Fibroblast of lung (primary cell): ENCODE results near the gene UBE4B.

Source experiments
- EZH2 ChIP-seq: IDR thresholded peaks from 2 replicates; pipeline ENCODE4 v1.5.1; 2012; ENCODE audit warnings: low read length, control low read depth, mild to moderate bottlenecking; ENCODE audit errors: missing control alignments
- TF ChIP-seq, protein P1 (sequence below), 2 donors: IDR thresholded peaks in 1 of 2; conservative IDR thresholded peaks in 1 of 2; 1 replicate in 1 of 2; 2 replicates in 1 of 2; pipeline ENCODE4 v1.5.1; 2011 to 2012; ENCODE audit warnings: low read length in 2 of 2, control low read depth in 1 of 2, inconsistent platforms in 1 of 2, low read depth in 1 of 2, mild to moderate bottlenecking in 1 of 2

DNA sequence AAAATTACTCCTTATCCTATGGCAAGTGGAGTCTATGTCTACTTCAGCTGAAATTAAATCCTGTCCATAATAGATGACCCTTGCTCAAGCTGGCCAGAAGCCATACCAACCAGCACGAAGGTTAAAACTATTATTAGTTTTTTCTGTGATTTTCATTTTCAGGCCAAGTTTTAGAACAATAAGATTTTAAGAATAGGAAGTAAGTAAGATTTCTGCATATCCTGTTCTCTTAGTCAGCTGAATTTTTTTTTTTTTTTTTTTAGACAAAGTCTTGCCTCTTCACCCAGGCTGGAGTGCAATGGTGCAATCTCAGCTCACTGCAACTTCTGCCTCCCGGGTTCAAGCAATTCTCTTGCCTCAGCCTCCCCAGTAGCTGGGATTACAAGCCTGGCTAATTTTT is 41.8 kb upstream of the UBE4B start:
- TF ChIP-seq, protein P1, sequence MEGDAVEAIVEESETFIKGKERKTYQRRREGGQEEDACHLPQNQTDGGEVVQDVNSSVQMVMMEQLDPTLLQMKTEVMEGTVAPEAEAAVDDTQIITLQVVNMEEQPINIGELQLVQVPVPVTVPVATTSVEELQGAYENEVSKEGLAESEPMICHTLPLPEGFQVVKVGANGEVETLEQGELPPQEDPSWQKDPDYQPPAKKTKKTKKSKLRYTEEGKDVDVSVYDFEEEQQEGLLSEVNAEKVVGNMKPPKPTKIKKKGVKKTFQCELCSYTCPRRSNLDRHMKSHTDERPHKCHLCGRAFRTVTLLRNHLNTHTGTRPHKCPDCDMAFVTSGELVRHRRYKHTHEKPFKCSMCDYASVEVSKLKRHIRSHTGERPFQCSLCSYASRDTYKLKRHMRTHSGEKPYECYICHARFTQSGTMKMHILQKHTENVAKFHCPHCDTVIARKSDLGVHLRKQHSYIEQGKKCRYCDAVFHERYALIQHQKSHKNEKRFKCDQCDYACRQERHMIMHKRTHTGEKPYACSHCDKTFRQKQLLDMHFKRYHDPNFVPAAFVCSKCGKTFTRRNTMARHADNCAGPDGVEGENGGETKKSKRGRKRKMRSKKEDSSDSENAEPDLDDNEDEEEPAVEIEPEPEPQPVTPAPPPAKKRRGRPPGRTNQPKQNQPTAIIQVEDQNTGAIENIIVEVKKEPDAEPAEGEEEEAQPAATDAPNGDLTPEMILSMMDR (conservative IDR thresholded peaks at IDR 0.05 in 1 of 2, IDR thresholded peaks at IDR 0.05 in 1 of 2; ENCODE audit: low read depth in 1 of 2, low read length in 2 of 2): no peak
- TF ChIP-seq EZH2: no peak
